ENCODE data around the gene EFCAB14. TPM values are rescaled to one million over a fixed set of nuclear protein-coding genes. Genes with fewer than 3 reads are reported as not detected.

Gene EFCAB14
- total RNA-seq, 3 donors from 2014 or later (not counting 1 experiment from before 2014, with no cell fraction given) = 77.7 to 130 (median 119) TPM

DNA sequence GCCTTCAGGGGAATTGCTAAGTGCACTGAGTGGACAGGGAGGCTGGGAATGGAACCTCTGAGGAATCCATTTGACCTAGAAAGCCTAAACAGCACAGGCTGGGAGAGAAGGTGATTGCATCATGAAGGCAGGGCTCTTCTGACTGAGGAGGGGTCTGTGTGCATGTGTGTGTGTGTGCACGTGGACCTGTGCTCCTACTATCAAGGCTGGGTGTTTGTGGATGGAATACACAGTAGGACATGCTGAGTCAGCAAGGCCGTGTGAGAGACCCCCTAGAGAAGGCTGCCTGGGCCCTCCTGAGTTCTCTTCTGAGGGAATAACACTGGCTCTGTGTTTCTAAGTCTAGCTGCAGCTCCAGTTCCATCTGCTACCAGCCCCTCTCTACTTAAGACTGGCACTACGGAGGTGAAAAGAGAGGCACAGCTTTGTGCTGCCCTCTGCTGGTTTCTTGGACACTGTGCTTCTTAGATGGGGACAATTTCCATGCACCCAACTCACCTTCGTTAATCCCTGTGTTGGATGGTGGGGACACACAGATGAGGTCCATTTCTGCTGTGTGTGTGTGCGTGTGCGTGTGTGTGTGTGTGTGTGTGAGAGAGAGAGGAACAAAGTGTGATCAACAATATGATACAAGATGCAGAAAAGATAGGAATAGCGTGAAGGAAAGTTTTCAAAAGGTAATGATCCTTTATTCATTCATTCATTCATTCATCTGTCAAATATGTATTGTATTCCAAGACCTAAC is 6.2 kb upstream of the EFCAB14 start:
- ATAC-seq (peak; percentile 92 to 99 (median 99)), DNase-seq (peak; percentile 47 to 89)
- Histone ChIP-seq H3K36me3 (ENCODE audit: control insufficient read depth, insufficient read depth, low read length) (no peaks in the 10 kb centered on the region), H3K9me3 (ENCODE audit: control insufficient read depth, insufficient read depth, low read length) (no peaks in the 10 kb centered on the region), H3K27ac (ENCODE audit: low read length) (no peak overlapping the region), H3K27me3 (ENCODE audit: control insufficient read depth, insufficient read depth, low read length) (no peaks in the 10 kb centered on the region), H3K4me3 (ENCODE audit: low read length) (no peak overlapping the region), H3K4me1 (ENCODE audit: control insufficient read depth, insufficient read depth, low read length) (no peaks in the 10 kb centered on the region)
- Mint-ChIP-seq H3K4me1 (no peaks in the 10 kb centered on the region), H3K36me3 (no peaks in the 10 kb centered on the region), H3K4me3 (no peak overlapping the region), H3K9me3 (no peaks in the 10 kb centered on the region), H3K27ac (no peak overlapping the region), H3K27me3 (ENCODE audit: low read depth in 2 of 2) (peaks cover 22 to 40% of the 10 kb centered on the region in 2 donors)
- WGBS (ENCODE audit: insufficient coverage) = 24% methylated on average over 7 of the region's 7 CpGs
- TF ChIP-seq, protein P1, sequence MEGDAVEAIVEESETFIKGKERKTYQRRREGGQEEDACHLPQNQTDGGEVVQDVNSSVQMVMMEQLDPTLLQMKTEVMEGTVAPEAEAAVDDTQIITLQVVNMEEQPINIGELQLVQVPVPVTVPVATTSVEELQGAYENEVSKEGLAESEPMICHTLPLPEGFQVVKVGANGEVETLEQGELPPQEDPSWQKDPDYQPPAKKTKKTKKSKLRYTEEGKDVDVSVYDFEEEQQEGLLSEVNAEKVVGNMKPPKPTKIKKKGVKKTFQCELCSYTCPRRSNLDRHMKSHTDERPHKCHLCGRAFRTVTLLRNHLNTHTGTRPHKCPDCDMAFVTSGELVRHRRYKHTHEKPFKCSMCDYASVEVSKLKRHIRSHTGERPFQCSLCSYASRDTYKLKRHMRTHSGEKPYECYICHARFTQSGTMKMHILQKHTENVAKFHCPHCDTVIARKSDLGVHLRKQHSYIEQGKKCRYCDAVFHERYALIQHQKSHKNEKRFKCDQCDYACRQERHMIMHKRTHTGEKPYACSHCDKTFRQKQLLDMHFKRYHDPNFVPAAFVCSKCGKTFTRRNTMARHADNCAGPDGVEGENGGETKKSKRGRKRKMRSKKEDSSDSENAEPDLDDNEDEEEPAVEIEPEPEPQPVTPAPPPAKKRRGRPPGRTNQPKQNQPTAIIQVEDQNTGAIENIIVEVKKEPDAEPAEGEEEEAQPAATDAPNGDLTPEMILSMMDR (IDR thresholded peaks at IDR 0.05) = peak; percentile 69
- intact Hi-C loops (cut with micrococcal nuclease) = loop anchor here (1.0 kb wide), 3 partner anchors 192 to 278 kb away; no protein-coding TSS in a partner anchor

DNA sequence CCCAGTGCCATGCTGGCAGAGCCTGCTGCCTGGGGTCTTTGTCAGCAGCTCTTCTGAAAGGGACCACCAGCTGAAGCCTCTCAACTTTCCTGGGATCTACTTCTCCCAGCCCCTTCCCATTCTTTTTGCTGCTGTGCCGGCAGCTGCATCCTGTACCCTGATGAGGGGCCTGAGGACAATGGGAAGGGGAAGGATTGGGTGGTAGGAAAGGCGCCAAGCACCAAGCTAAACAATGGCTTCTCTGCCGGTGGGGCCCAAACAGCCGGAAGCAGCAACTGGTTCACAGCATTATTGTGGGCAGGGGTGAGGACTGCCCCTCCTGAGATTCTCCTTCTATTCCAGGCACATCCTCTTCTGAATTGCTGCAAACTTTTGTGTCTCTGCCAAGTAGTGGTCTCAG is 5.0 kb upstream of the EFCAB14 start:
- WGBS (ENCODE audit: insufficient coverage) = 91% methylated on average over 4 of the region's 4 CpGs
- no peaks in the 10 kb centered on the region for H3K36me3 Mint-ChIP-seq
- Histone ChIP-seq H3K27me3 (ENCODE audit: control insufficient read depth, insufficient read depth, low read length) (no peaks in the 10 kb centered on the region), H3K4me1 (ENCODE audit: control insufficient read depth, insufficient read depth, low read length) (peaks cover 7% of the 10 kb centered on the region), H3K36me3 (ENCODE audit: control insufficient read depth, insufficient read depth, low read length) (no peaks in the 10 kb centered on the region), H3K9me3 (ENCODE audit: control insufficient read depth, insufficient read depth, low read length) (no peaks in the 10 kb centered on the region), H3K27ac (ENCODE audit: low read length) (no peak overlapping the region), H3K4me3 (ENCODE audit: low read length) (no peak overlapping the region)
- H3K4me3 Mint-ChIP-seq = no peak overlapping the region
- ATAC-seq (no peak), DNase-seq (no peak)
- no peaks in the 10 kb centered on the region for H3K9me3 Mint-ChIP-seq
- TF ChIP-seq, protein P1 (IDR thresholded peaks at IDR 0.05) = no peak
- intact Hi-C loops (cut with micrococcal nuclease) = no loop called here
- H3K27ac Mint-ChIP-seq = no peak overlapping the region
- H3K27me3 Mint-ChIP-seq (ENCODE audit: low read depth in 2 of 2) = peaks cover 14 to 27% of the 10 kb centered on the region in 2 donors
- peaks cover 10 to 11% of the 10 kb centered on the region in 2 donors for H3K4me1 Mint-ChIP-seq

DNA sequence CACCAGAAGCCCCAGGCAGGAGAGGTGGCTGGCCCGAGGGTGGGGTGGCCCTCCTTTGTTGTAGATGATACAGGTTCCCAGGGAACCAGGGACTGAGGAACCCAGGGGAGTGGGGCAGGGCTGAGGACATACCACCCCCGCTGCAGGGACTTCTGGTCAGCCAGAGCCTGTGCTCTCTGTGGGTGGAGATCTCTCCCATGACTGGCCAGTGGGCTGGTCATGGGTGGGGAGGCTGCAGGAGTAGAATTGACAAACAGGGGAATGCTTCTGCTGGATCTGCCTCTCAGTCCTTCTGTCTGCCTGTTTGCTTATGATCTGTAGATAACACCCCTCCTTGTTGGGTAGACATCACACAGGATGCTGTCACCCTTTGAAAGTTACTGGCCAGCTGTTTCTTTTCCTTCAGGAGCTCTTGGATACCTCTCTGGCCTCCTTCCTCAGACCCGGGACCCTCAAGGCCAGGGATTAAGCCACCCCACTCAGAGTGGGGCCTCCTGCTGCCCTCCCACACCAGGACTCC is 2.8 kb upstream of the EFCAB14 start:
- TF ChIP-seq, protein P1 (IDR thresholded peaks at IDR 0.05) = no peak
- no peaks in the 10 kb centered on the region for H3K9me3 Mint-ChIP-seq
- intact Hi-C loops (cut with micrococcal nuclease) = no loop called here
- H3K36me3 Mint-ChIP-seq = no peaks in the 10 kb centered on the region
- peaks cover 25% of the 10 kb centered on the region for H3K4me1 ChIP-seq (ENCODE audit: control insufficient read depth, insufficient read depth, low read length)
- ATAC-seq (no peak), DNase-seq (no peak)
- no peaks in the 10 kb centered on the region for H3K27me3 ChIP-seq (ENCODE audit: control insufficient read depth, insufficient read depth, low read length)
- no peak overlapping the region for H3K27ac Mint-ChIP-seq
- no peak overlapping the region for H3K4me3 Mint-ChIP-seq
- H3K27ac ChIP-seq (ENCODE audit: low read length) = no peak overlapping the region
- H3K27me3 Mint-ChIP-seq (ENCODE audit: low read depth in 2 of 2) = peaks cover 6 to 17% of the 10 kb centered on the region in 2 donors
- 74% methylated on average over 3 of the region's 3 CpGs for WGBS (ENCODE audit: insufficient coverage)
- no peaks in the 10 kb centered on the region for H3K36me3 ChIP-seq (ENCODE audit: control insufficient read depth, insufficient read depth, low read length)
- H3K4me1 Mint-ChIP-seq = peaks cover 27 to 29% of the 10 kb centered on the region in 2 donors
- no peaks in the 10 kb centered on the region for H3K9me3 ChIP-seq (ENCODE audit: control insufficient read depth, insufficient read depth, low read length)
- H3K4me3 ChIP-seq (ENCODE audit: low read length) = no peak overlapping the region
